ENCODE results near the gene ADCY10.
"Not testable (repeated sequence)": the region's sequence is repeated elsewhere in the genome, so short reads cannot be mapped to it uniquely, and the experiment has no call there.

The ADCY10 gene

GRCh38 chr1:167863921-167864279, 50.0 kb downstream of the ADCY10 start:
- Mint-ChIP-seq H3K9me3 (no peaks in the 10 kb centered on the region), H3K27me3 (no peaks in the 10 kb centered on the region), H3K4me3 (no peak overlapping the region), H3K36me3 (ENCODE audit: low read depth) (no peaks in the 10 kb centered on the region), H3K27ac (no peak overlapping the region), H3K4me1 (no peaks in the 10 kb centered on the region)
- ATAC-seq (no peak), DNase-seq (no peak)

GRCh38 chr1:167863191-167863920, 50.6 kb downstream of the ADCY10 start:
- not testable (repeated sequence) for DNase-seq; H3K27ac Mint-ChIP-seq; H3K27me3 Mint-ChIP-seq; H3K4me1 Mint-ChIP-seq; H3K9me3 Mint-ChIP-seq; H3K4me3 Mint-ChIP-seq; H3K36me3 Mint-ChIP-seq (ENCODE audit: low read depth); ATAC-seq

GRCh38 chr1:167862432-167863076, 51.4 kb downstream of the ADCY10 start:
- no peaks in the 10 kb centered on the region for H3K27me3 Mint-ChIP-seq
- H3K9me3 Mint-ChIP-seq: no peaks in the 10 kb centered on the region
- no peak overlapping the region for H3K27ac Mint-ChIP-seq
- ATAC-seq: no peak
- H3K4me3 Mint-ChIP-seq: no peak overlapping the region
- H3K36me3 Mint-ChIP-seq (ENCODE audit: low read depth): no peaks in the 10 kb centered on the region
- H3K4me1 Mint-ChIP-seq: no peaks in the 10 kb centered on the region
- no peak for DNase-seq

- H3K36me3 Mint-ChIP-seq (ENCODE audit: low read depth): no peaks in the 10 kb centered on the region
- H3K4me3 Mint-ChIP-seq: no peak overlapping the region
- DNase-seq (no peak), ATAC-seq (no peak)
- no peaks in the 10 kb centered on the region for H3K9me3 Mint-ChIP-seq
- no peaks in the 10 kb centered on the region for H3K4me1 Mint-ChIP-seq
- H3K27me3 Mint-ChIP-seq: no peaks in the 10 kb centered on the region
- H3K27ac Mint-ChIP-seq: no peak overlapping the region
Measured at GRCh38 chr1:167861664-167862381, 52.1 kb downstream of the ADCY10 start.

- Mint-ChIP-seq H3K27me3 (no peaks in the 10 kb centered on the region), H3K4me3 (no peak overlapping the region), H3K27ac (no peak overlapping the region), H3K9me3 (no peaks in the 10 kb centered on the region), H3K4me1 (no peaks in the 10 kb centered on the region), H3K36me3 (ENCODE audit: low read depth) (no peaks in the 10 kb centered on the region)
- no peak for ATAC-seq
- DNase-seq: no peak
Measured at GRCh38 chr1:167860231-167860923, 53.6 kb downstream of the ADCY10 start.

GRCh38 chr1:167856711-167857418, 57.1 kb downstream of the ADCY10 start:
- no peak for DNase-seq
- H3K9me3 Mint-ChIP-seq: no peaks in the 10 kb centered on the region
- no peaks in the 10 kb centered on the region for H3K27me3 Mint-ChIP-seq
- no peak for ATAC-seq
- no peak overlapping the region for H3K4me3 Mint-ChIP-seq
- no peaks in the 10 kb centered on the region for H3K36me3 Mint-ChIP-seq (ENCODE audit: low read depth)
- H3K27ac Mint-ChIP-seq: no peak overlapping the region
- H3K4me1 Mint-ChIP-seq: no peaks in the 10 kb centered on the region

GRCh38 chr1:167854184-167854583, 59.8 kb downstream of the ADCY10 start:
- no peak for DNase-seq
- H3K4me3 Mint-ChIP-seq: no peak overlapping the region
- H3K4me1 Mint-ChIP-seq: no peaks in the 10 kb centered on the region
- H3K9me3 Mint-ChIP-seq: no peaks in the 10 kb centered on the region
- ATAC-seq: no peak
- H3K36me3 Mint-ChIP-seq (ENCODE audit: low read depth): no peaks in the 10 kb centered on the region
- no peak overlapping the region for H3K27ac Mint-ChIP-seq
- H3K27me3 Mint-ChIP-seq: no peaks in the 10 kb centered on the region

GRCh38 chr1:167849666-167850065, 64.3 kb downstream of the ADCY10 start:
- no peaks in the 10 kb centered on the region for H3K36me3 Mint-ChIP-seq (ENCODE audit: low read depth)
- no peak overlapping the region for H3K4me3 Mint-ChIP-seq
- H3K27ac Mint-ChIP-seq: no peak overlapping the region
- ATAC-seq (no peak), DNase-seq (no peak)
- H3K27me3 Mint-ChIP-seq: no peaks in the 10 kb centered on the region
- no peaks in the 10 kb centered on the region for H3K4me1 Mint-ChIP-seq
- no peaks in the 10 kb centered on the region for H3K9me3 Mint-ChIP-seq

- Mint-ChIP-seq H3K9me3 (no peaks in the 10 kb centered on the region), H3K4me3 (no peak overlapping the region), H3K27me3 (no peaks in the 10 kb centered on the region), H3K4me1 (no peaks in the 10 kb centered on the region), H3K36me3 (ENCODE audit: low read depth) (no peaks in the 10 kb centered on the region), H3K27ac (no peak overlapping the region)
- DNase-seq (no peak), ATAC-seq (no peak)
Measured at GRCh38 chr1:167842872-167843271, 71.1 kb downstream of the ADCY10 start.

GRCh38 chr1:167841530-167841929, 72.4 kb downstream of the ADCY10 start:
- no peaks in the 10 kb centered on the region for H3K27me3 Mint-ChIP-seq
- no peak overlapping the region for H3K4me3 Mint-ChIP-seq
- H3K36me3 Mint-ChIP-seq (ENCODE audit: low read depth): no peaks in the 10 kb centered on the region
- H3K27ac Mint-ChIP-seq: no peak overlapping the region
- H3K4me1 Mint-ChIP-seq: peaks cover 3% of the 10 kb centered on the region
- H3K9me3 Mint-ChIP-seq: no peaks in the 10 kb centered on the region
- no peak for DNase-seq
- no peak for ATAC-seq

GRCh38 chr1:167839009-167839408, 74.9 kb downstream of the ADCY10 start:
- no peaks in the 10 kb centered on the region for H3K36me3 Mint-ChIP-seq (ENCODE audit: low read depth)
- no peak overlapping the region for H3K27ac Mint-ChIP-seq

GRCh38 chr1:167837326-167837725, 76.6 kb downstream of the ADCY10 start:
- no peak for DNase-seq
- no peak for ATAC-seq
- Mint-ChIP-seq H3K4me3 (no peak overlapping the region), H3K27me3 (no peaks in the 10 kb centered on the region), H3K36me3 (ENCODE audit: low read depth) (no peaks in the 10 kb centered on the region), H3K27ac (no peak overlapping the region), H3K9me3 (no peaks in the 10 kb centered on the region), H3K4me1 (peaks cover 3% of the 10 kb centered on the region)

More at GRCh38 chr1:167839009-167839408, 74.9 kb downstream of the ADCY10 start:
- Mint-ChIP-seq H3K4me3 (no peak overlapping the region), H3K4me1 (peaks cover 3% of the 10 kb centered on the region), H3K27me3 (no peaks in the 10 kb centered on the region), H3K9me3 (no peaks in the 10 kb centered on the region)
- ATAC-seq (no peak), DNase-seq (no peak)

GRCh38 chr1:167836197-167836596, 77.7 kb downstream of the ADCY10 start:
- H3K36me3 Mint-ChIP-seq (ENCODE audit: low read depth): no peaks in the 10 kb centered on the region
- peaks cover 3% of the 10 kb centered on the region for H3K4me1 Mint-ChIP-seq
- ATAC-seq (no peak), DNase-seq (no peak)
- no peaks in the 10 kb centered on the region for H3K9me3 Mint-ChIP-seq
- H3K4me3 Mint-ChIP-seq: no peak overlapping the region
- H3K27ac Mint-ChIP-seq: no peak overlapping the region
- no peaks in the 10 kb centered on the region for H3K27me3 Mint-ChIP-seq

GRCh38 chr1:167833904-167834303, 80.0 kb downstream of the ADCY10 start:
- Mint-ChIP-seq H3K27me3 (peaks cover 2% of the 10 kb centered on the region), H3K9me3 (no peaks in the 10 kb centered on the region), H3K4me1 (peaks cover 3% of the 10 kb centered on the region), H3K36me3 (ENCODE audit: low read depth) (no peaks in the 10 kb centered on the region), H3K4me3 (no peak overlapping the region), H3K27ac (no peak overlapping the region)
- no peak for DNase-seq
- no peak for ATAC-seq
